KBM-7 (cell line): Measurements from ENCODE around the gene TNNT1.
A peak's percentile ranks its signal among the peaks of the same experiment; 100 is the strongest.

Source experiments
- DNase-seq: peaks from one replicate; pipeline ENCODE4 v3.0.0-alpha.2; 2015
- in situ Hi-C: fragments of 300-500 bp; cut with MboI; formaldehyde crosslinking; loops from 2 replicates; pipeline ENCODE4 v1.14.3; 2020; ENCODE audit warnings: low sequenced_read_pairs, low pct_unique_long_range_greater_than_20kb, mixed read lengths

Gene TNNT1

GRCh38 chr19:55147545-55148251, 1.3 kb downstream of the TNNT1 start:
- in situ Hi-C loops: no loop called here
- DNase-seq: no peak

GRCh38 chr19:55146705-55147273, 2.2 kb downstream of the TNNT1 start:
- peak; percentile 48 for DNase-seq
- in situ Hi-C loops: no loop called here

GRCh38 chr19:55146078-55146704, 2.8 kb downstream of the TNNT1 start:
- DNase-seq: peak; percentile 78
- in situ Hi-C loops: no loop called here

GRCh38 chr19:55145232-55145631, 3.8 kb downstream of the TNNT1 start:
- peak; percentile 38 for DNase-seq
- in situ Hi-C loops: no loop called here

GRCh38 chr19:55141696-55142095, 7.3 kb downstream of the TNNT1 start:
- in situ Hi-C loops: no loop called here
- DNase-seq: no peak

- DNase-seq: no peak
- in situ Hi-C loops: no loop called here
These were observed 11.1 kb downstream of the TNNT1 start for GRCh38 chr19:55137915-55138314.

GRCh38 chr19:55136399-55137102, 12.5 kb downstream of the TNNT1 start:
- in situ Hi-C loops: no loop called here

GRCh38 chr19:55134736-55135135, 14.3 kb downstream of the TNNT1 start:
- DNase-seq: no peak
- in situ Hi-C loops: no loop called here

More at GRCh38 chr19:55136399-55137102, 12.5 kb downstream of the TNNT1 start:
- no peak for DNase-seq

- no peak for DNase-seq
These were observed 15.2 kb downstream of the TNNT1 start for GRCh38 chr19:55133639-55134444.

GRCh38 chr19:55132453-55133129, 16.4 kb downstream of the TNNT1 start:
- no peak for DNase-seq

More at GRCh38 chr19:55133639-55134444, 15.2 kb downstream of the TNNT1 start:
- in situ Hi-C loops: no loop called here

GRCh38 chr19:55131421-55131820, 17.6 kb downstream of the TNNT1 start:
- DNase-seq: no peak
- in situ Hi-C loops: no loop called here

More at GRCh38 chr19:55132453-55133129, 16.4 kb downstream of the TNNT1 start:
- in situ Hi-C loops: no loop called here

- in situ Hi-C loops: no loop called here
- DNase-seq: no peak
These were observed 30.0 kb downstream of the TNNT1 start for GRCh38 chr19:55119053-55119452.

- DNase-seq: no peak
- in situ Hi-C loops: no loop called here
These were observed 30.5 kb downstream of the TNNT1 start for GRCh38 chr19:55118401-55118991.

- peak; percentile 98 for DNase-seq
- in situ Hi-C loops: no loop called here
These were observed 31.2 kb downstream of the TNNT1 start for GRCh38 chr19:55117663-55118391.

GRCh38 chr19:55116859-55117662, 31.9 kb downstream of the TNNT1 start, which contains the start of gene PPP1R12C:
TSS of gene PPP1R12C (minus strand) at chr19:55117637. CDS start at chr19:55117543, 94 bp downstream.
- in situ Hi-C loops: no loop called here
- DNase-seq: no peak

GRCh38 chr19:55116232-55116858, 32.7 kb downstream of the TNNT1 start:
- in situ Hi-C loops: no loop called here
- peak; percentile 73 for DNase-seq
